GM19023 (cell line): Measurements from ENCODE around the gene TRPM8.
"Not testable (repeated sequence)": the region's sequence is repeated elsewhere in the genome, so short reads cannot be mapped to it uniquely, and the experiment has no call there.

Experiments used
- ATAC-seq: cut with Tn5 transposase; IDR thresholded peaks from one replicate; pipeline ENCODE4 v1.9.1; 2021; ENCODE audit warnings: mild to moderate bottlenecking, moderate library complexity; ENCODE audit not compliant: unreplicated experiment

TRPM8 gene

GRCh38 chr2:233917116-233917515 is at the start of gene TRPM8:
Gene TRPM8, plus strand, starts transcription at chr2:233917373. Its CDS starts 9,165 bp downstream, at chr2:233926538.
- ATAC-seq, result no peak

- no peak for ATAC-seq
Measured at GRCh38 chr2:233867993-233868532, 49.1 kb upstream of the TRPM8 start, which contains the start of gene MSL3B. Gene MSL3B, minus strand, starts transcription at chr2:233868386.

GRCh38 chr2:233871432-233871831 is 45.7 kb upstream of the TRPM8 start:
- ATAC-seq, result no peak

GRCh38 chr2:233872125-233872524 is 45.0 kb upstream of the TRPM8 start:
- ATAC-seq, result not testable (repeated sequence)

GRCh38 chr2:233882353-233882752 is 34.8 kb upstream of the TRPM8 start:
- no peak for ATAC-seq

GRCh38 chr2:233892793-233893192 is 24.4 kb upstream of the TRPM8 start:
- no peak for ATAC-seq

GRCh38 chr2:233896253-233896652 is 20.9 kb upstream of the TRPM8 start:
- ATAC-seq, result not testable (repeated sequence)

- no peak for ATAC-seq
Measured at GRCh38 chr2:233901367-233901766, 15.8 kb upstream of the TRPM8 start.

GRCh38 chr2:233901884-233902283 is 15.3 kb upstream of the TRPM8 start:
- no peak for ATAC-seq

GRCh38 chr2:233905945-233906344 is 11.2 kb upstream of the TRPM8 start:
- ATAC-seq, result no peak

- ATAC-seq, result no peak
Measured at GRCh38 chr2:233907627-233908026, 9.5 kb upstream of the TRPM8 start.

- ATAC-seq, result no peak
Measured at GRCh38 chr2:233912691-233913423, 4.3 kb upstream of the TRPM8 start.

GRCh38 chr2:233915128-233915527 is 2.0 kb upstream of the TRPM8 start:
- ATAC-seq, result no peak

- no peak for ATAC-seq
Measured at GRCh38 chr2:233919319-233919718, 2.1 kb downstream of the TRPM8 start.

- no peak for ATAC-seq
Measured at GRCh38 chr2:233919938-233920337, 2.8 kb downstream of the TRPM8 start.

GRCh38 chr2:233922471-233922870 is 5.3 kb downstream of the TRPM8 start:
- ATAC-seq, result no peak

- ATAC-seq, result no peak
Measured at GRCh38 chr2:233925402-233925801, 8.2 kb downstream of the TRPM8 start.

- no peak for ATAC-seq
Measured at GRCh38 chr2:233926806-233927205, 9.6 kb downstream of the TRPM8 start.

- ATAC-seq, result no peak
Measured at GRCh38 chr2:233928594-233929351, 11.6 kb downstream of the TRPM8 start.

- no peak for ATAC-seq
Measured at GRCh38 chr2:233929352-233930022, 12.3 kb downstream of the TRPM8 start.

GRCh38 chr2:233934524-233934923 is 17.4 kb downstream of the TRPM8 start:
- ATAC-seq, result no peak
